ENCODE results near the gene PERM1. TPM values are rescaled to one million over a fixed set of nuclear protein-coding genes. Genes with fewer than 3 reads are reported as not detected.
A peak's percentile ranks its signal among the peaks of the same experiment; 100 is the strongest.

The PERM1 gene
- total and polyA plus RNA-seq, 2 of the 13 experiments (the other 11 are each of a cell fraction or from before 2014, with no cell fraction given), result 0.04 to 0.29 TPM

GRCh38 chr1:1027791-1028190 is 45.9 kb upstream of the PERM1 start (continued):
- TF ChIP-seq DMTF1 (CRISPR knock-in tag; IDR thresholded peaks at IDR 0.05), result no peak
- no peak for TF ChIP-seq GATA4 (IDR thresholded peaks at IDR 0.05; ENCODE audit: borderline replicate concordance, low read depth)
- no peak for TF ChIP-seq KLF11 (CRISPR knock-in tag; IDR thresholded peaks at IDR 0.05)
- no peak for TF ChIP-seq ZNF740 (CRISPR knock-in tag; IDR thresholded peaks at IDR 0.05)
- TF ChIP-seq TOPORS (CRISPR knock-in tag; IDR thresholded peaks at IDR 0.05), result no peak
- no peak for TF ChIP-seq ZBTB3 (CRISPR knock-in tag; IDR thresholded peaks at IDR 0.05; ENCODE audit: borderline replicate concordance, low read depth)
- TF ChIP-seq AGO2 (optimal IDR thresholded peaks at IDR 0.05; ENCODE audit: low read depth, low read length), result peak; percentile 23
- TF ChIP-seq RBFOX2 (IDR thresholded peaks at IDR 0.05; ENCODE audit: low read depth, low read length), result peak; percentile 38
- no peak for TF ChIP-seq PHB2 (IDR thresholded peaks at IDR 0.05; ENCODE audit: partially characterized antibody)
- no peak for TF ChIP-seq RELA (CRISPR knock-in tag; IDR thresholded peaks at IDR 0.05)
- no peak for TF ChIP-seq TP53 (CRISPR knock-in tag; conservative IDR thresholded peaks at IDR 0.05)
- TF ChIP-seq POLR2A (IDR thresholded peaks at IDR 0.05; ENCODE audit: insufficient read depth in 1 of 2, low read depth in 2 of 2, low read length in 2 of 2), result peak in 1 of 2 experiments; percentile 27; a peak in 1 of 4 replicates
- TF ChIP-seq ZNF816 (CRISPR knock-in tag; IDR thresholded peaks at IDR 0.05; ENCODE audit: borderline replicate concordance), result no peak
